ENCODE measurements around the gene CAST. TPM values are rescaled to one million over a fixed set of nuclear protein-coding genes. Genes with fewer than 3 reads are reported as not detected.

The CAST gene
- total RNA-seq, 1 donor from 2014 or later = 135 TPM

DNA sequence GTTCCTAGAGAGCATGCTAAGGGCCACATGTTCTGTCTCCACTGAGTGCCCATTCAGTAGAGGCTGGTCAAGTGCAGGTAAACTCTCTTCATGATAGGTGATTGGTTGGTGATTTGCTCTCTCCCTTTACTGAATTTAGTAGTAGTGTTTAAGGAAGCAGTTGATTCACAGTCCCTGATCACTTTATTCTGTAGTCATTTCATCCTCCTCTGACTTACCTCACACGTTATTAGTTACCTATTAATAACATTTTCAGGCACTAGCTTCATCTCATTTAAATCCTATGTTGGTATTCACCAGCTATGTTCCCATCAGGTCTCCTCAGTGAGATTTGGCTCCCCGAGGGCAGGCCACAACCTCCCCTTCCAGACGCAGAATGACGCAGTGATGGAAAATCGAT, 93.7 kb downstream of the CAST start:
- TF ChIP-seq, protein P1, sequence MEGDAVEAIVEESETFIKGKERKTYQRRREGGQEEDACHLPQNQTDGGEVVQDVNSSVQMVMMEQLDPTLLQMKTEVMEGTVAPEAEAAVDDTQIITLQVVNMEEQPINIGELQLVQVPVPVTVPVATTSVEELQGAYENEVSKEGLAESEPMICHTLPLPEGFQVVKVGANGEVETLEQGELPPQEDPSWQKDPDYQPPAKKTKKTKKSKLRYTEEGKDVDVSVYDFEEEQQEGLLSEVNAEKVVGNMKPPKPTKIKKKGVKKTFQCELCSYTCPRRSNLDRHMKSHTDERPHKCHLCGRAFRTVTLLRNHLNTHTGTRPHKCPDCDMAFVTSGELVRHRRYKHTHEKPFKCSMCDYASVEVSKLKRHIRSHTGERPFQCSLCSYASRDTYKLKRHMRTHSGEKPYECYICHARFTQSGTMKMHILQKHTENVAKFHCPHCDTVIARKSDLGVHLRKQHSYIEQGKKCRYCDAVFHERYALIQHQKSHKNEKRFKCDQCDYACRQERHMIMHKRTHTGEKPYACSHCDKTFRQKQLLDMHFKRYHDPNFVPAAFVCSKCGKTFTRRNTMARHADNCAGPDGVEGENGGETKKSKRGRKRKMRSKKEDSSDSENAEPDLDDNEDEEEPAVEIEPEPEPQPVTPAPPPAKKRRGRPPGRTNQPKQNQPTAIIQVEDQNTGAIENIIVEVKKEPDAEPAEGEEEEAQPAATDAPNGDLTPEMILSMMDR (conservative IDR thresholded peaks at IDR 0.05; ENCODE audit: low read depth, low read length) = no peak
- DNase-seq (ENCODE audit: low read depth) = no peak
- H3K4me3 ChIP-seq (ENCODE audit: low read depth, low read length) = no peak overlapping the region

- TF ChIP-seq, protein P1 (conservative IDR thresholded peaks at IDR 0.05; ENCODE audit: low read depth, low read length) = no peak
- DNase-seq (ENCODE audit: low read depth) = no peak
- H3K4me3 ChIP-seq (ENCODE audit: low read depth, low read length) = no peak overlapping the region
These were observed 94.8 kb downstream of the CAST start for GRCh38 chr5:96756985-96757384.

GRCh38 chr5:96758621-96759020, 96.4 kb downstream of the CAST start:
- TF ChIP-seq, protein P1 (conservative IDR thresholded peaks at IDR 0.05; ENCODE audit: low read depth, low read length) = no peak
- no peak for DNase-seq (ENCODE audit: low read depth)
- no peak overlapping the region for H3K4me3 ChIP-seq (ENCODE audit: low read depth, low read length)

- TF ChIP-seq, protein P1 (conservative IDR thresholded peaks at IDR 0.05; ENCODE audit: low read depth, low read length) = no peak
- no peak overlapping the region for H3K4me3 ChIP-seq (ENCODE audit: low read depth, low read length)
- DNase-seq (ENCODE audit: low read depth) = no peak
These were observed 99.4 kb downstream of the CAST start for GRCh38 chr5:96761618-96762017.

DNA sequence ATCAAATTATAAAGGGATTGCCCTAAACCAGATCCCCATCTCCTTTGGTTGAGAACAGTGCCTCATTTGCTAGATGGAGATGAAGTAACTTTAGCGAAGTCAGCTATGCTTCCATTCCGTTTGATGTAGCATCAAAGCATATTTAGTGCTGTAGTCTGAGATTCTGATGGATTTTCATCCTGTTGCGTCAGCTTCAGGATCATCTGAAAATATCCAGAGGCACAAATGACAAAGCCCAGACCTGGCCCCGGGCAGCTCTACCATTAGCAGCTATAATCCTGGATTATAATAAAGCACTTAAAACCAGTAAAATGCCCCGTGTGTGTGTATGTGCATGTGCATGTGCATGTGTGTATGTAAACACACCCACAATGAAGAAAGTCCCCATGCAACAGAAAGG, 100.8 kb downstream of the CAST start:
- no peak for DNase-seq (ENCODE audit: low read depth)
- no peak overlapping the region for H3K4me3 ChIP-seq (ENCODE audit: low read depth, low read length)
- TF ChIP-seq, protein P1 (conservative IDR thresholded peaks at IDR 0.05; ENCODE audit: low read depth, low read length) = no peak

DNA sequence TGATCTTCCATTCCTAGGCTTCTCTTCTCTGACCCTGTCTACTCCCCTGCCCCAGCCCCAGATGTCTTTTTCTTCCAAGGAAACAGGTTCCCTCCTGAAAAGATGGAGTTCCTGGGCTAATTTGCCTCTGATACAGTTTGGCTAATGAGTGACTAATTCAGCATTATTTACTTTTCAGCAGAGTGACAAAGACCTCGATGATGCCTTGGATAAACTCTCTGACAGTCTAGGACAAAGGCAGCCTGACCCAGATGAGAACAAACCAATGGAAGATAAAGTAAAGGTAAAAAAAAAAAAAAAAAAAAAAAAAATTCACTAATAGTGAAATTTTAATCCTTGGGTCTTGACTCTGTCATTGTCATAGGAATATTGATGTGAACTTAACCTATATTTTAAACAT, 102.9 kb downstream of the CAST start:
- no peak overlapping the region for H3K4me3 ChIP-seq (ENCODE audit: low read depth, low read length)
- TF ChIP-seq, protein P1 (conservative IDR thresholded peaks at IDR 0.05; ENCODE audit: low read depth, low read length) = no peak
- no peak for DNase-seq (ENCODE audit: low read depth)

DNA sequence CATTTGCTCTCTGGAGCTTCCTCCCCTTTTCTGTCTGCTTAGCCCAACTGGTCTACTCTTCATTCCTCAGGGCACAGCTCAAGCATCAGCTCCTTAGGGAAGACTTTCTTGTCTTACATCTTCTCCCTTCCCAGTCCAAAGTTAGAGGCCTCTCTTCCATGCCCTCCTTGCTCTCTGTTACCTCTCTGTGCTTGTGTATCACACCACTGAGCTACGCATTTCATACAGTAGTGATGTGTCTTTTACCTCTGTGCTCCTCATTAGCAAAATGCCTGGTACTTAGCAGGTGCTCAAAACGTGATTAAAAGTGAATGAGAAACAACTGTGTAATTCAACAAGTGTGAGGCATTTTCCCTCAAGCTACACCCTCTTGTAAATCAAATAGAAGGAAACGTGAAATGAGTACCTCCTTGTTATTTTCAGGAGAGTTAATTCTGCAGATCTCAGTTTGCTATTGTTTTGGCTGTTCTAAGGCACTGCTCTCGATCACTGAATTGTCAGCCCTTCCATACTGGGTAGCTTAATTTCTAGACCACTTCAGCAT, 106.6 kb downstream of the CAST start:
- TF ChIP-seq, protein P1 (conservative IDR thresholded peaks at IDR 0.05; ENCODE audit: low read depth, low read length) = no peak
- no peak overlapping the region for H3K4me3 ChIP-seq (ENCODE audit: low read depth, low read length)
- DNase-seq (ENCODE audit: low read depth) = no peak
